GM12875 (cell line): ENCODE data around the gene WDR45B.

ENCODE experiments used
- H3K4me3 ChIP-seq: one replicate; pipeline ENCODE4 v1.5.1; 2011; ENCODE audit warnings: low read depth, low read length, control low read depth
- CTCF ChIP-seq: IDR thresholded peaks from 2 replicates; pipeline ENCODE4 v1.5.1; 2011; ENCODE audit warnings: low read depth, mild to moderate bottlenecking, control low read depth, inconsistent platforms, low read length, moderate library complexity, borderline replicate concordance; ENCODE audit not compliant: insufficient read depth

Gene WDR45B

GRCh38 chr17:82662711-82663261 is 14.5 kb upstream of the WDR45B start:
- TF ChIP-seq CTCF, result no peak
- H3K4me3 ChIP-seq, result no peak overlapping the region

- no peak overlapping the region for H3K4me3 ChIP-seq
- TF ChIP-seq CTCF, result no peak
Observed at GRCh38 chr17:82661717-82662683, 13.8 kb upstream of the WDR45B start.

GRCh38 chr17:82659886-82660285 is 11.6 kb upstream of the WDR45B start:
- H3K4me3 ChIP-seq, result no peak overlapping the region
- TF ChIP-seq CTCF, result no peak

- no peak for TF ChIP-seq CTCF
Observed at GRCh38 chr17:82658796-82659452, 10.7 kb upstream of the WDR45B start.

GRCh38 chr17:82658331-82658730 is 10.1 kb upstream of the WDR45B start:
- H3K4me3 ChIP-seq, result no peak overlapping the region
- no peak for TF ChIP-seq CTCF

More at GRCh38 chr17:82658796-82659452, 10.7 kb upstream of the WDR45B start:
- no peak overlapping the region for H3K4me3 ChIP-seq

- TF ChIP-seq CTCF, result no peak
- H3K4me3 ChIP-seq, result no peak overlapping the region
Observed at GRCh38 chr17:82657926-82658325, 9.7 kb upstream of the WDR45B start.
